Thyroid gland (tissue), 4 donors: ENCODE measurements around the gene TRPM2. TPM values are rescaled to one million over a fixed set of nuclear protein-coding genes. Genes with fewer than 3 reads are reported as not detected.

Source experiments
- DNase-seq, 2 donors: peaks; one replicate each; pipeline ENCODE4 v3.0.0-alpha.2; 2019
- H3K27ac ChIP-seq, 3 donors: fragments of 200-600 bp; sonication (generic); 1 replicate in 2 of 3; 2 replicates in 1 of 3; pipeline ENCODE4 v1.5.1; 2016 to 2019; ENCODE audit warnings: mild to moderate bottlenecking in 1 of 3, moderate library complexity in 1 of 3
- H3K27me3 ChIP-seq: fragments of 200-600 bp; sonication (generic); one replicate; pipeline ENCODE4 v1.5.1; 2019
- H3K36me3 ChIP-seq, 2 donors: fragments of 200-600 bp; sonication (generic); one replicate each; pipeline ENCODE4 v1.5.1; 2016 to 2019
- H3K4me1 ChIP-seq, 2 donors: fragments of 200-600 bp; sonication (generic); one replicate each; pipeline ENCODE4 v1.5.1; 2017 to 2019
- H3K4me3 ChIP-seq, 3 donors: fragments of 200-600 bp; sonication (generic); replicated peaks in 1 of 3; 1 replicate in 2 of 3; 2 replicates in 1 of 3; pipeline ENCODE4 v1.5.1; 2016; ENCODE audit warnings: mild to moderate bottlenecking in 1 of 3
- H3K9me3 ChIP-seq: fragments of 200-600 bp; sonication (generic); one replicate; pipeline ENCODE4 v1.5.1; 2017
- CTCF ChIP-seq, 6 experiments: fragments of 200-600 bp in 3 of 6; fragments of 450-650 bp in 3 of 6; sonication (generic) in 3 of 6; IDR thresholded peaks; one replicate each; pipeline ENCODE4 v1.5.1; 2016 to 2019; ENCODE audit warnings: antibody characterized with exemption in 6 of 6, mild to moderate bottlenecking in 2 of 6, inconsistent platforms in 1 of 6, moderate library complexity in 1 of 6
- POLR2A ChIP-seq, 2 donors: fragments of 450-650 bp; IDR thresholded peaks; one replicate each; pipeline ENCODE4 v1.6.1; 2017; ENCODE audit warnings: antibody characterized with exemption in 2 of 2, mild to moderate bottlenecking in 2 of 2, moderate library complexity in 1 of 2
- WGBS, 2 donors: methylation state at CpG; one replicate each; pipeline ENCODE4 v1.1.5; 2017; 5-methylcytosine and 5-hydroxymethylcytosine counted together
- intact Hi-C: fragments of 100-400 bp; cut with DNase I; formaldehyde crosslinking; loops from one replicate; pipeline ENCODE4 v1.15.1; 2023
- total RNA-seq, 4 donors: library from RNA; depleted of rRNA; stranded (reverse); fragments of >200 nt; gene quantifications; one replicate each; pipeline ENCODE4 v1.2.3, GENCODE V29; 2016

TRPM2 gene
- total RNA-seq, 4 donors from 2014 or later = 0.67 to 2.6 (median 0.88) TPM

DNA sequence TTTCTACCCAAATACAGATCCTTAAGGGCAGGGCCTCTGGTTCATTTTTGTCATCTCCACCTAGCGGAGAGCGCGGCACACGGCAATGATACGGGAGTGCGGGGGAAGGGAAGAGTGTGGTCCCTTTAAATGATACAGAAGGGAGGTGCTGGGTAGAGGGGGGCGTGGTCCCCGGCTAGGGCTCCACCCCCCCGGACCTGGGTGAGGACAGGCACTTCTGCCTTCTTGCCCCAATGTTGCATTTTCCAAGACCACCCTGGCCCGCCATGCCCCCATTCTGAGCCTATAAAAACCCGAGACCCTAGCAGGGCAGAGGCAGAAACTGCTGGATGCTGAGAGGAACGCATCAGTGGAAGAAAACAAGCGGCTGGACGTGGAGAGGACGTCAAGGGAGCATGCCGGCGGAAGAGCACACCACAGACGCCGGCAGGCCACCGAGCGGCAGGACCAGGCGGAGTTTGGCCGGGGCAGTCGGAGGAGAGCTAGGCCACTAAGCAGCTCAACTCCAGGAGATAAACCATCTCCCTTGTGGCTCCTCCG lies 131.9 kb downstream of the TRPM2 start:
- Histone ChIP-seq H3K4me1 (no peaks in the 10 kb centered on the region), H3K9me3 (no peaks in the 10 kb centered on the region), H3K27ac (no peak overlapping the region), H3K36me3 (no peaks in the 10 kb centered on the region), H3K27me3 (no peaks in the 10 kb centered on the region), H3K4me3 (no peak overlapping the region)
- no peak for TF ChIP-seq POLR2A (IDR thresholded peaks at IDR 0.05)
- TF ChIP-seq CTCF (IDR thresholded peaks at IDR 0.05) = no peak
- no peak for DNase-seq
- intact Hi-C loops = no loop called here
- WGBS, 2 donors = 68 to 78% methylated on average over 25 of the region's 25 CpGs

DNA sequence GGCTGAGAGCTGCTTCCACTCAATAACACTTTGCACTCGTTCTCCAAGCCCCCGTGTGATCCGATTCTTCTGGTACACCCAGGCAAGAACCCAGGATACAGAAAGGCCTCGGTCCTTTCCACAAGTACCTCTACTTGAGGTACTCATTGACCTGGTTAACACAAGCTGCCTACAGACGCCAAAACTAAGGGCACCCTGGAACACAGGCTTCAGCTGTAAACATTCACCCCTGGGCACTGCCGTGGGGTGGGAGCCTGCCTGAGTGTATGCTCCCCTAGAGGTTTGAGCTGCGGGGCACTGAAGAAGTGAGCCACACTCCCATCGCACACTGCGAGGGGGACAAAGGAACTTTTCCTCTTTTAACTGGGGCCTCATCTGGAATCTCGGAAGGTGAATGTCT lies 132.4 kb downstream of the TRPM2 start:
- DNase-seq = no peak
- H3K4me1 ChIP-seq = no peaks in the 10 kb centered on the region
- H3K4me3 ChIP-seq = no peak overlapping the region
- H3K27me3 ChIP-seq = no peaks in the 10 kb centered on the region
- H3K27ac ChIP-seq = no peak overlapping the region
- H3K9me3 ChIP-seq = no peaks in the 10 kb centered on the region
- H3K36me3 ChIP-seq = no peaks in the 10 kb centered on the region
- no peak for TF ChIP-seq CTCF (IDR thresholded peaks at IDR 0.05)
- WGBS, 2 donors = 49 to 66% methylated on average over 8 to 10 of the region's 10 CpGs
- intact Hi-C loops = no loop called here

DNA sequence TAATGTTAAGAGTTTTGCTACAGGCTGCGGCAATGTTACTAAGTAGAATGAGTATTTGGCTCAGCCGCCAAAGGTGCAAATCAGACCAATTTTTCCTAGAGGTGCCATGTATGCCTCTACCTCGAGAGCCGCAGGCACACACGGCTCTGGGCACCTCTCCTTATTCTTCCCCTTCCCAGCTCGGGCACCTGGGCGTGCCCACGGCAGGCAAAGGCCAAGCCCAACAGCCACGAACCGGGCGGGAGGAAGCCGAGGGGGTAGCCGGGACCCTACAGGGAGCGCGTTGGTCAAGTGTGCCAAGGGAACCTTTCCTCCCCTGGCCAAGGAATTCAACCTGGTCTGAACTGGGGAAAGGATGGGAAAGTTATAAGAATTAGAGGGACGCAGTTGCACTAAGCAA lies 132.9 kb downstream of the TRPM2 start:
- intact Hi-C loops = no loop called here
- WGBS, 2 donors = 88 to 93% methylated on average over 15 to 16 of the region's 16 CpGs
- no peak for TF ChIP-seq CTCF (IDR thresholded peaks at IDR 0.05)
- H3K36me3 ChIP-seq = no peaks in the 10 kb centered on the region
- H3K4me3 ChIP-seq = no peak overlapping the region
- H3K4me1 ChIP-seq = no peaks in the 10 kb centered on the region
- H3K27ac ChIP-seq = no peak overlapping the region
- no peaks in the 10 kb centered on the region for H3K9me3 ChIP-seq
- no peak for DNase-seq
- no peaks in the 10 kb centered on the region for H3K27me3 ChIP-seq

DNA sequence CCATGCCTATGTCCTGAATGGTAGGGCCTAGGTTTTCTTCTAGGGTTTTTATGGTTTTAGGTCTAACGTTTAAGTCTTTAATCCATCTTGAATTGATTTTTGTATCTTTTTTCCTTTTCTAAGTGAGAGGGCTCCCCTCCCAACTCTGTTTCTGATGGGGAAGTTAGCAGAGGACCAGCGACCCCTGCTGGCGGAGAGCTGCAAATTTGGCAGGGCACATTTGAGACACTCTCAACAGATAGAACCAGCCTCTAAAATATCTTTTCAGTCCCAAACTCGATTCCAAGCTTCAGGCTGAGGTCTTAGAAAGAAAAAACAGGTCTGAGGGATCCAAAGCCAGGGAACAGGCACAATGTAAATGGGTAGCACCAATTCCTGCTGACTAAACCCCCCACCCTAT lies 134.4 kb downstream of the TRPM2 start:
- WGBS, 2 donors = 29 to 47% methylated on average over 4 of the region's 4 CpGs
- Histone ChIP-seq H3K27ac (no peak overlapping the region), H3K27me3 (no peaks in the 10 kb centered on the region), H3K4me3 (no peak overlapping the region), H3K9me3 (no peaks in the 10 kb centered on the region), H3K36me3 (no peaks in the 10 kb centered on the region), H3K4me1 (no peaks in the 10 kb centered on the region)
- intact Hi-C loops = no loop called here
- TF ChIP-seq POLR2A (IDR thresholded peaks at IDR 0.05) (no peak), CTCF (IDR thresholded peaks at IDR 0.05) (peak in 1 of 6 experiments; percentile 14)
- no peak for DNase-seq

DNA sequence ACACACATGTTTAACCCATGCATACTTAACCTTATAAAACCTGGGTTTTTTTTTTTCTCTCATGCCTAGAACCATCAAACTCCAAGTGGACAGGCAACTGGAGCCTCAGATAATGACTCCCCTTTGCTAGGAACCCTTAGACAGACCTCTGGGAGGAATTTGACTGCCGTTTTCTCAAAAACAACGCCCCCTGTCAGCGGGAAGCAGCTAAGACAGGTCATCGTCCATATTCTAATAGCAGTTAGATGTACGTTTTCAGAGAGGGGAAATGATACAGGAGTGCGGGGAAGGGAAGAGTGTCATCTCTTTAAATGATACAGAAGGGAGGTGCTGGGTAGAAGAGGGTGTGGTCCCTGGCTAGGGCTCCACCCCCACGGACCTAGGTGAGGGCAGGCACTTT lies 136.5 kb downstream of the TRPM2 start:
- Histone ChIP-seq H3K27me3 (no peaks in the 10 kb centered on the region), H3K9me3 (no peaks in the 10 kb centered on the region), H3K4me1 (no peaks in the 10 kb centered on the region), H3K4me3 (no peak overlapping the region), H3K36me3 (no peaks in the 10 kb centered on the region), H3K27ac (no peak overlapping the region)
- intact Hi-C loops = no loop called here
- 40 to 44% methylated on average over 7 of the region's 7 CpGs for WGBS, 2 donors
- no peak for TF ChIP-seq CTCF (IDR thresholded peaks at IDR 0.05)
- no peak for TF ChIP-seq POLR2A (IDR thresholded peaks at IDR 0.05)
- DNase-seq = no peak
